Esophagus muscularis mucosa (tissue), 4 donors: ENCODE measurements around the gene YY2.

Experiments used
- EP300 ChIP-seq: sonication (generic); formaldehyde crosslinking; IDR thresholded peaks from one replicate; pipeline ENCODE4 v1.6.1; 2017; ENCODE audit warnings: antibody characterized with exemption
- POLR2A ChIP-seq: fragments of 450-650 bp; IDR thresholded peaks from one replicate; pipeline ENCODE4 v1.6.1; 2017; ENCODE audit warnings: antibody characterized with exemption, moderate library complexity, mild to moderate bottlenecking, low read depth
- POLR2AphosphoS5 ChIP-seq, 2 donors: sonication (generic); formaldehyde crosslinking; IDR thresholded peaks; one replicate each; pipeline ENCODE4 v1.6.1; 2017; ENCODE audit warnings: antibody characterized with exemption in 2 of 2
- TF ChIP-seq, protein P1 (sequence below), 3 experiments: fragments of 200-600 bp in 2 of 3; fragments of 450-650 bp in 1 of 3; sonication (generic) in 2 of 3; IDR thresholded peaks; one replicate each; pipeline ENCODE4 v1.5.1; 2017 to 2019; ENCODE audit warnings: antibody characterized with exemption in 3 of 3, mild to moderate bottlenecking in 2 of 3, moderate library complexity in 1 of 3

DNA sequence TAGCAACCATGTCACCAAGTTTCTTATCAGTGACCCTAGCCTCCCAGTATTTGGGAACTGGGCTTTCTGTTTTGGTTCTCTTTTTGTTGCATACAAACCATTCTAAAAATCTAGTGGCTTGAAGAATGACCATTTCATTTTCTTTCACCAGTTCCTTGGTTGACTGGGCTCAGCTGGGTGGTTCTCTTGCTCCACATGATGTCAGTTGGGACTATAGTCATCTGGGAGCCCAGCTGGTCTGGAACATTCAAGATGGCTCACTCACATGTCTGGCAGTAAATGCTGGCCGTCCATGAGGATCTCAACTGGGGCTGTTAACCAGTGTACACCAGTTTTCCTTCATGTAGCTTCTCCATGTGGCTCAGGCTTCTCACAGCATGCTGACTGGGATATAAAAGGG lies 44.0 kb upstream of the YY2 start:
- TF ChIP-seq, protein P1, sequence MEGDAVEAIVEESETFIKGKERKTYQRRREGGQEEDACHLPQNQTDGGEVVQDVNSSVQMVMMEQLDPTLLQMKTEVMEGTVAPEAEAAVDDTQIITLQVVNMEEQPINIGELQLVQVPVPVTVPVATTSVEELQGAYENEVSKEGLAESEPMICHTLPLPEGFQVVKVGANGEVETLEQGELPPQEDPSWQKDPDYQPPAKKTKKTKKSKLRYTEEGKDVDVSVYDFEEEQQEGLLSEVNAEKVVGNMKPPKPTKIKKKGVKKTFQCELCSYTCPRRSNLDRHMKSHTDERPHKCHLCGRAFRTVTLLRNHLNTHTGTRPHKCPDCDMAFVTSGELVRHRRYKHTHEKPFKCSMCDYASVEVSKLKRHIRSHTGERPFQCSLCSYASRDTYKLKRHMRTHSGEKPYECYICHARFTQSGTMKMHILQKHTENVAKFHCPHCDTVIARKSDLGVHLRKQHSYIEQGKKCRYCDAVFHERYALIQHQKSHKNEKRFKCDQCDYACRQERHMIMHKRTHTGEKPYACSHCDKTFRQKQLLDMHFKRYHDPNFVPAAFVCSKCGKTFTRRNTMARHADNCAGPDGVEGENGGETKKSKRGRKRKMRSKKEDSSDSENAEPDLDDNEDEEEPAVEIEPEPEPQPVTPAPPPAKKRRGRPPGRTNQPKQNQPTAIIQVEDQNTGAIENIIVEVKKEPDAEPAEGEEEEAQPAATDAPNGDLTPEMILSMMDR (IDR thresholded peaks at IDR 0.05) = no peak
- TF ChIP-seq POLR2AphosphoS5 (IDR thresholded peaks at IDR 0.05) (no peak), POLR2A (no peak), EP300 (no peak)
